Activated naive CD4-positive, alpha-beta T cell treated with anti-CD3 and anti-CD28 coated beads for 36 hours (primary cell): Measurements from ENCODE around the gene THPO. TPM values are rescaled to one million over a fixed set of nuclear protein-coding genes. Genes with fewer than 3 reads are reported as not detected.

Experiments
- CTCF ChIA-PET: fragments of 350-600 bp; sonication (Branson Sonifier 250); formaldehyde crosslinking; loops from one replicate; lab custom pipeline; 2021; ENCODE audit warnings: antibody characterized with exemption; lab: Charles Lee
- DNase-seq: peaks from one replicate; pipeline ENCODE4 v3.0.0-alpha.2; 2020
- H3K27ac Mint-ChIP-seq: one replicate; pipeline ENCODE4 v1.8.0; 2021; ENCODE audit warnings: mild to moderate bottlenecking, mixed read lengths
- H3K27me3 Mint-ChIP-seq: one replicate; pipeline ENCODE4 v1.8.0; 2021; ENCODE audit warnings: low read depth, mixed read lengths
- H3K36me3 Mint-ChIP-seq: one replicate; pipeline ENCODE4 v1.8.0; 2021; ENCODE audit warnings: low read depth, mixed read lengths
- H3K4me1 Mint-ChIP-seq: one replicate; pipeline ENCODE4 v1.8.0; 2021; ENCODE audit warnings: low read depth, mixed read lengths
- H3K4me3 Mint-ChIP-seq: one replicate; pipeline ENCODE4 v1.8.0; 2021; ENCODE audit warnings: mild to moderate bottlenecking, moderate library complexity, mixed read lengths
- H3K9me3 Mint-ChIP-seq: one replicate; pipeline ENCODE4 v1.8.0; 2021; ENCODE audit warnings: mixed read lengths
- intact Hi-C: fragments of 100-400 bp; cut with micrococcal nuclease; formaldehyde crosslinking; loops from one replicate; pipeline ENCODE4 v1.15.1; 2023
- total RNA-seq, 2 experiments: library from RNA; stranded (reverse); gene quantifications; one replicate each; pipeline ENCODE4 v1.2.3, GENCODE V29; 2021

The THPO gene
- total RNA-seq, 2 experiments from 2014 or later: not detected

GRCh38 chr3:184360070-184360928, 17.7 kb downstream of the THPO start:
- no peak for DNase-seq
- CTCF ChIA-PET: interaction anchor here (0.5 to 4.6 kb wide), 6 partner anchors 11 to 1554 kb away, joined by 3 to 21 read pairs (median 3); no protein-coding TSS in a partner anchor
- Mint-ChIP-seq H3K9me3 (no peaks in the 10 kb centered on the region), H3K27me3 (no peaks in the 10 kb centered on the region), H3K36me3 (peaks cover 17% of the 10 kb centered on the region), H3K4me3 (peak overlapping the region; percentile 71), H3K4me1 (peaks cover 18% of the 10 kb centered on the region), H3K27ac (no peak overlapping the region)
- intact Hi-C loops: loop anchor here (5.0 kb wide), 5 partner anchors 167 to 803 kb away; partner anchors contain the start of genes KLHL24, KLHL6 and MAGEF1

- no peak overlapping the region for H3K27ac Mint-ChIP-seq
- no peak overlapping the region for H3K4me3 Mint-ChIP-seq
- H3K36me3 Mint-ChIP-seq: peaks cover 13% of the 10 kb centered on the region
- intact Hi-C loops: loop anchor here (5.0 kb wide), 5 partner anchors 168 to 802 kb away; partner anchors contain the start of genes KLHL24, KLHL6 and MAGEF1
- CTCF ChIA-PET: interaction anchor here (0.7 to 4.6 kb wide), 4 partner anchors 12 to 452 kb away, joined by 3 to 21 read pairs (median 4); no protein-coding TSS in a partner anchor
- peaks cover 11% of the 10 kb centered on the region for H3K4me1 Mint-ChIP-seq
- no peaks in the 10 kb centered on the region for H3K27me3 Mint-ChIP-seq
- no peaks in the 10 kb centered on the region for H3K9me3 Mint-ChIP-seq
- no peak for DNase-seq
Observed at GRCh38 chr3:184359610-184360009, 18.4 kb downstream of the THPO start.

- no peak for DNase-seq
- intact Hi-C loops: no loop called here
- Mint-ChIP-seq H3K4me3 (no peak overlapping the region), H3K36me3 (peaks cover 9% of the 10 kb centered on the region), H3K9me3 (no peaks in the 10 kb centered on the region), H3K27ac (no peak overlapping the region), H3K4me1 (peaks cover 6% of the 10 kb centered on the region), H3K27me3 (no peaks in the 10 kb centered on the region)
- CTCF ChIA-PET: interaction anchor here (0.7 to 1.0 kb wide), 2 partner anchors 13 to 453 kb away, joined by 3 to 4 read pairs; no protein-coding TSS in a partner anchor
Observed at GRCh38 chr3:184358921-184359350, 19.1 kb downstream of the THPO start.

GRCh38 chr3:184358124-184358767, 19.8 kb downstream of the THPO start:
- H3K9me3 Mint-ChIP-seq: no peaks in the 10 kb centered on the region
- DNase-seq: no peak
- peaks cover 3% of the 10 kb centered on the region for H3K36me3 Mint-ChIP-seq
- H3K27me3 Mint-ChIP-seq: no peaks in the 10 kb centered on the region
- peaks cover 6% of the 10 kb centered on the region for H3K4me1 Mint-ChIP-seq
- H3K4me3 Mint-ChIP-seq: no peak overlapping the region
- no peak overlapping the region for H3K27ac Mint-ChIP-seq
- intact Hi-C loops: no loop called here
- CTCF ChIA-PET: no interaction called here

- Mint-ChIP-seq H3K36me3 (peaks cover 2% of the 10 kb centered on the region), H3K27ac (no peak overlapping the region), H3K27me3 (no peaks in the 10 kb centered on the region), H3K4me3 (no peak overlapping the region), H3K9me3 (no peaks in the 10 kb centered on the region), H3K4me1 (peaks cover 6% of the 10 kb centered on the region)
- CTCF ChIA-PET: interaction anchor here (0.6 kb wide), 1 partner anchor 323 kb away, joined by 5 read pairs; no protein-coding TSS in a partner anchor
- intact Hi-C loops: no loop called here
- no peak for DNase-seq
Observed at GRCh38 chr3:184357248-184358123, 20.5 kb downstream of the THPO start.

- DNase-seq: no peak
- H3K4me1 Mint-ChIP-seq: peaks cover 2% of the 10 kb centered on the region
- intact Hi-C loops: no loop called here
- no peaks in the 10 kb centered on the region for H3K27me3 Mint-ChIP-seq
- H3K36me3 Mint-ChIP-seq: peaks cover 2% of the 10 kb centered on the region
- H3K4me3 Mint-ChIP-seq: no peak overlapping the region
- CTCF ChIA-PET: interaction anchor here (0.7 to 2.4 kb wide), 6 partner anchors 17 to 186 kb away, joined by 3 to 12 read pairs (median 4); partner anchors contain the start of gene FAM131A
- H3K9me3 Mint-ChIP-seq: no peaks in the 10 kb centered on the region
- H3K27ac Mint-ChIP-seq: no peak overlapping the region
Observed at GRCh38 chr3:184355261-184356040, 22.6 kb downstream of the THPO start.

- no peaks in the 10 kb centered on the region for H3K4me1 Mint-ChIP-seq
- H3K4me3 Mint-ChIP-seq: no peak overlapping the region
- H3K27me3 Mint-ChIP-seq: no peaks in the 10 kb centered on the region
- no peak for DNase-seq
- H3K9me3 Mint-ChIP-seq: no peaks in the 10 kb centered on the region
- no peak overlapping the region for H3K27ac Mint-ChIP-seq
- CTCF ChIA-PET: interaction anchor here (1.0 to 2.4 kb wide), 6 partner anchors 17 to 187 kb away, joined by 3 to 12 read pairs (median 5); partner anchors contain the start of gene FAM131A
- intact Hi-C loops: loop anchor here (1.0 kb wide), 2 partner anchors 159 to 190 kb away; no protein-coding TSS in a partner anchor
- H3K36me3 Mint-ChIP-seq: peaks cover 2% of the 10 kb centered on the region
Observed at GRCh38 chr3:184354754-184355153, 23.3 kb downstream of the THPO start.

- H3K27me3 Mint-ChIP-seq: no peaks in the 10 kb centered on the region
- CTCF ChIA-PET: interaction anchor here (0.6 to 2.4 kb wide), 21 partner anchors 8 to 458 kb away, joined by 3 to 12 read pairs (median 4); no protein-coding TSS in a partner anchor
- no peak overlapping the region for H3K27ac Mint-ChIP-seq
- no peaks in the 10 kb centered on the region for H3K9me3 Mint-ChIP-seq
- H3K4me3 Mint-ChIP-seq: no peak overlapping the region
- H3K36me3 Mint-ChIP-seq: peaks cover 2% of the 10 kb centered on the region
- peak; percentile 76 for DNase-seq
- no peaks in the 10 kb centered on the region for H3K4me1 Mint-ChIP-seq
- intact Hi-C loops: loop anchor here (1.0 kb wide), 2 partner anchors 159 to 190 kb away; no protein-coding TSS in a partner anchor
Observed at GRCh38 chr3:184354121-184354728, 23.8 kb downstream of the THPO start.

- no peak for DNase-seq
- Mint-ChIP-seq H3K4me1 (no peaks in the 10 kb centered on the region), H3K27ac (no peak overlapping the region), H3K4me3 (no peak overlapping the region), H3K9me3 (no peaks in the 10 kb centered on the region), H3K27me3 (no peaks in the 10 kb centered on the region), H3K36me3 (peaks cover 2% of the 10 kb centered on the region)
- CTCF ChIA-PET: interaction anchor here (0.6 to 2.4 kb wide), 23 partner anchors 8 to 457 kb away, joined by 3 to 12 read pairs (median 4); partner anchors contain the start of gene EPHB3
- intact Hi-C loops: no loop called here
Observed at GRCh38 chr3:184353546-184353941, 24.5 kb downstream of the THPO start.

GRCh38 chr3:184352897-184353545, 25.0 kb downstream of the THPO start:
- Mint-ChIP-seq H3K27ac (no peak overlapping the region), H3K9me3 (no peaks in the 10 kb centered on the region), H3K4me1 (no peaks in the 10 kb centered on the region), H3K4me3 (no peak overlapping the region), H3K36me3 (peaks cover 2% of the 10 kb centered on the region), H3K27me3 (no peaks in the 10 kb centered on the region)
- intact Hi-C loops: no loop called here
- no peak for DNase-seq
- CTCF ChIA-PET: interaction anchor here (0.7 to 2.4 kb wide), 12 partner anchors 9 to 209 kb away, joined by 3 to 12 read pairs (median 4); partner anchors contain the start of gene EPHB3
